T-helper 2 cell treated with Interferon-gamma antibody and Interleukin-4, amounts not matched to agents 5 μg/mL and 100 μg/mL, for 36 hours (primary cell): ENCODE measurements around the gene EMILIN3.
"Not testable (repeated sequence)": the region's sequence is repeated elsewhere in the genome, so short reads cannot be mapped to it uniquely, and the experiment has no call there.

Source experiments
- DNase-seq: peaks from one replicate; pipeline ENCODE4 v3.0.0; 2021; ENCODE audit warnings: low spot score
- H3K27ac Mint-ChIP-seq: one replicate; pipeline ENCODE4 v1.8.0; 2021; ENCODE audit warnings: mild to moderate bottlenecking, mixed read lengths
- H3K27me3 Mint-ChIP-seq: one replicate; pipeline ENCODE4 v1.8.0; 2021; ENCODE audit warnings: low read depth, mixed read lengths
- H3K36me3 Mint-ChIP-seq: one replicate; pipeline ENCODE4 v1.8.0; 2021; ENCODE audit warnings: low read depth, mixed read lengths
- H3K4me1 Mint-ChIP-seq: one replicate; pipeline ENCODE4 v1.8.0; 2021; ENCODE audit warnings: low read depth, mixed read lengths
- H3K4me3 Mint-ChIP-seq: one replicate; pipeline ENCODE4 v1.8.0; 2022; ENCODE audit warnings: mild to moderate bottlenecking, moderate library complexity, mixed read lengths
- H3K9me3 Mint-ChIP-seq: one replicate; pipeline ENCODE4 v1.8.0; 2021; ENCODE audit warnings: mixed read lengths

EMILIN3 gene

GRCh38 chr20:41317546-41318270, 48.9 kb downstream of the EMILIN3 start, which contains the start of gene ZHX3:
Gene ZHX3 (minus strand): TSS chr20:41317731. CDS start chr20:41204916, 112,815 bp downstream.
- Mint-ChIP-seq H3K36me3 (no peaks in the 10 kb centered on the region), H3K27ac (peak within 1 kb of the TSS; percentile 73), H3K4me1 (peaks cover 26% of the 10 kb centered on the region), H3K4me3 (peak within 1 kb of the TSS; percentile 86), H3K9me3 (no peaks in the 10 kb centered on the region), H3K27me3 (peaks cover 7% of the 10 kb centered on the region)
- peak; percentile 96 for DNase-seq

DNA sequence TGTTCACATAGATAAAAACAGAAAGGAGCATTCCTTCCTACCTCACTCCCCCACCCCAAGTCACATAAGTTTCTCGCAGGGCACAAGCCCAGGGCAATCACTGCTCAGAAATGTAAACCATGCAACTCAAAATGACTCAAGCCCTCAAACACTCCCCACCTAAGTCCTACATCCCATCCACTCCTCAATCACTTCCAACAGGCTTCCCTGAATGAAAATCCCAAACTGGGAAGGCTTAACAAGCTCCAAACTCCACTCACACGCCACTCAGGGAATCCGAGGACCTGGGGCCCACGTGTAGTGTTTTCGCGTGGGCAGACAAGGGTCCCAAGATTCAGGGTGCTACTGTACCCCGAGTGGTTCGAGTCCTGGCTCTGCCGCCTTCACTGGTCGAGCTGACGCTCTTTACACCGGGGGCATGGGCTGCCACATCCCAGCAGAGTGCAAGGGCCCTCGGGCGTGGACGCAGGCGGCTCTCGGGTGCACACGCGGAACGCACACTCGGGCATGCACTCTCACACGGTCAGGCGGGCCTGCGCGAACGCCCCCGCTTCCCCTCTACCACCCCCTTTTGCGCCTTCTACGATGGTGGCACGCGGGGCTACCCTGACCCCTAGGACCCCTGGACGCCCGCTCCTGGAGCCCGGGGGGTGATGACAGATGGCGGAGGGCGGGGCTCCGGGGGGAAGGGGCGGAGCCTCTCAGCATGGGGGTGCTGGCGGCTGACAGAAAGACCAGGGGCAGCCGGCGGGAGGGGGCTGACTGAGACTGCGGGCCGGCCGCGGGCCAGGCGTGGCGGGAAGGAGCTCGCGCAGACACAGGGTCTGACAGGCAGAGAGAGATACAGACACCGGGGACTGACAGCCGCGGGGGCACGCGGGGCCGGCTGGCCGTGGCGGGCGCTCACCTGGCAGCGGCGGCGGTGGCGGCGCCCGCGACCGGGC, 49.7 kb downstream of the EMILIN3 start:
- peaks cover under 1% of the 10 kb centered on the region for H3K36me3 Mint-ChIP-seq
- H3K27ac Mint-ChIP-seq = peak overlapping the region; percentile 73
- peak; percentile 55 for DNase-seq
- peak overlapping the region; percentile 86 for H3K4me3 Mint-ChIP-seq
- peaks cover 7% of the 10 kb centered on the region for H3K27me3 Mint-ChIP-seq
- H3K9me3 Mint-ChIP-seq = no peaks in the 10 kb centered on the region
- H3K4me1 Mint-ChIP-seq = peaks cover 26% of the 10 kb centered on the region

DNA sequence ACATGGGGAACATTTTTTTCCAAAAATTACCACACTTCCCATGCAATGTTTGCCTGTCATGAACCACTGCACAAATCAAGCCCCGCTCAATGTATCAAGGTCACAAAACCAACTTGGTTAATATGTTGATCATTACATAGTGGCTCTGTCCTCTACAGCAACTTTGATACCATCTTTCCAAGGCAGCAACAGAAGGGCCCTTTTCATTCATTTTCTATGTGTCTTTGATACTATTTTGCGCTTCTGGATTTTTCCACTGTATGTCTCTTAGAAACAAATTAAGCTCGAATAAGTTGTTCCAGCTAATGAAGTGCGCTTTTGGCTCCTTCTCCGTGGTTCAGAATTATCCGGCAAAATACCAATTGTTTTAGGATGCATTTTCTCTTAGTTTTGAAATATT, 50.6 kb downstream of the EMILIN3 start:
- Mint-ChIP-seq H3K27me3 (peaks cover 7% of the 10 kb centered on the region), H3K9me3 (no peaks in the 10 kb centered on the region), H3K36me3 (peaks cover 2% of the 10 kb centered on the region), H3K27ac (no peak overlapping the region), H3K4me3 (peak overlapping the region; percentile 86), H3K4me1 (peaks cover 26% of the 10 kb centered on the region)
- DNase-seq = no peak

GRCh38 chr20:41314386-41314785, 52.2 kb downstream of the EMILIN3 start:
- Mint-ChIP-seq H3K36me3 (peaks cover 2% of the 10 kb centered on the region), H3K4me3 (no peak overlapping the region), H3K27me3 (peaks cover 5% of the 10 kb centered on the region), H3K9me3 (no peaks in the 10 kb centered on the region), H3K4me1 (peaks cover 25% of the 10 kb centered on the region), H3K27ac (no peak overlapping the region)
- no peak for DNase-seq

- peaks cover 17% of the 10 kb centered on the region for H3K4me1 Mint-ChIP-seq
- not testable (repeated sequence) for H3K27ac Mint-ChIP-seq, DNase-seq, H3K36me3 Mint-ChIP-seq, H3K4me3 Mint-ChIP-seq, H3K9me3 Mint-ChIP-seq, H3K27me3 Mint-ChIP-seq
These were observed 54.6 kb downstream of the EMILIN3 start for GRCh38 chr20:41312009-41312408.
